GM12864 (cell line): Measurements from ENCODE around the gene VASN.

Experiments used
- DNase-seq: peaks from one replicate; pipeline ENCODE4 v3.0.0-alpha.2; 2011; ENCODE audit warnings: low read depth
- H3K4me3 ChIP-seq: 2 replicates; pipeline ENCODE4 v1.5.1; 2011; ENCODE audit warnings: mild to moderate bottlenecking, low read depth, low read length, control low read depth
- TF ChIP-seq, protein P1 (sequence below): IDR thresholded peaks from 2 replicates; pipeline ENCODE4 v1.5.1; 2011; ENCODE audit warnings: low read depth, mild to moderate bottlenecking, moderate library complexity, low read length, control low read depth, inconsistent platforms; ENCODE audit errors: missing control alignments

Gene VASN

DNA sequence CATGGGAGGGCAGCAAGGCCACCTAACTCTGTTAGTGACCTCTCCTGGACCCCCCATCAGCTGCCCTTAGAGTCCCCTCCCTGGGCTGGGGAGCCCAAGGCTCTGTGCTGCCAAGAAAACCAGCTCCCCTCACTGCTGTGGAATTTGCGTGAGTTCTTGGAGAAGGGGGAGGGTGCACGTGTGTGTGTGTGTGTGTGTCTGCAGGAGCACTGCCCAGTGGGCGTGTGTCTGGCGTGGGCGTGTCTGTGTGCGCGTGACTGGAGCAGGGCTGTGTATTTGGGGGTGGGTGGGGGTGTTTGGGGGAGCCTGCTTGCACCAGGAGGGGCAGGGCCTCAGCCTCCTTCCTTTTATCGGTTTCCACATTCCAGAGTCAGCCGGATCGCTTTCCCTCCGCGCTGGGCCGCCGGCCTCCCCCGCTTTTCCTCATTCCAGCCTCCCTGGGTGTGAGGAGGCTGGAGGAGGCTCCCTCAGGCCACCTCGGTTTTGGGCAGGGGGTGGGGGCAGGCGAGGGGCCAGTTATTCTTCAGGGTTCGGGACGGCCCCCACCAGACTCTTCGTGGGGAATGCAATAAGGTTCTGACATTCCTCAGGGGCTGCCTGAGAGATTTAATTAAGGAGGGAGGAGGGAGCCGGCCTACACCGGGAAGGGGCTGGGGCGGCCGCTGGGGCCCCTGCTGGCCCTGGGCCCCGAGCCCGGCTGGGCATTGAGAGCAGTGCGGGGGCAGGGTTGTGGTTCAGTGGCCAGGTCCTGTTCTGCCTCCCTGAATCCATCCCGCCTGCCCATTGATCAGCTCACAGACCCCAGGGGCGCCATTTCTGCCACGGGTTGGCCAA, 2.5 kb downstream of the VASN start:
- TF ChIP-seq, protein P1, sequence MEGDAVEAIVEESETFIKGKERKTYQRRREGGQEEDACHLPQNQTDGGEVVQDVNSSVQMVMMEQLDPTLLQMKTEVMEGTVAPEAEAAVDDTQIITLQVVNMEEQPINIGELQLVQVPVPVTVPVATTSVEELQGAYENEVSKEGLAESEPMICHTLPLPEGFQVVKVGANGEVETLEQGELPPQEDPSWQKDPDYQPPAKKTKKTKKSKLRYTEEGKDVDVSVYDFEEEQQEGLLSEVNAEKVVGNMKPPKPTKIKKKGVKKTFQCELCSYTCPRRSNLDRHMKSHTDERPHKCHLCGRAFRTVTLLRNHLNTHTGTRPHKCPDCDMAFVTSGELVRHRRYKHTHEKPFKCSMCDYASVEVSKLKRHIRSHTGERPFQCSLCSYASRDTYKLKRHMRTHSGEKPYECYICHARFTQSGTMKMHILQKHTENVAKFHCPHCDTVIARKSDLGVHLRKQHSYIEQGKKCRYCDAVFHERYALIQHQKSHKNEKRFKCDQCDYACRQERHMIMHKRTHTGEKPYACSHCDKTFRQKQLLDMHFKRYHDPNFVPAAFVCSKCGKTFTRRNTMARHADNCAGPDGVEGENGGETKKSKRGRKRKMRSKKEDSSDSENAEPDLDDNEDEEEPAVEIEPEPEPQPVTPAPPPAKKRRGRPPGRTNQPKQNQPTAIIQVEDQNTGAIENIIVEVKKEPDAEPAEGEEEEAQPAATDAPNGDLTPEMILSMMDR, result no peak
- no peak for DNase-seq
- no peak overlapping the region for H3K4me3 ChIP-seq

DNA sequence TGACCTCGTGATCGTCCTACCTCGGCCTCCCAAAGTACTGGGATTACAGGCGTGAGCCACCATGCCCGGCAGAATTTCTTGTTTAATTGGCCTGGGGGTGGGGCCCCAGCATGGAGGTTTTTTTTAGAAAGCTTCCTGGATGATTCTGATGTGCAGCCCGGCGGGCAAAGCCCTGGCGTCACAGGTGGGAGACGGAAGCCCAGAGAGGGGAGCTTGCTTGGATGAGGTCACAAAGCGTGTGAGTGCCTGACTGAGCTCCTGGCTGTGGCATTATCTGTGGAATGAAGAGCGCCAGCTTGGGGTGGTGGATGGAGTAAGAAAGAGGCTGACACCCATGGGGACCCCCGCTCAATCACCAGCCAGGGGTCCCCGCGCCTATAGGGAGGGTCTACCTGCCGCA, 4.1 kb downstream of the VASN start:
- DNase-seq, result no peak
- TF ChIP-seq, protein P1, result no peak
- no peak overlapping the region for H3K4me3 ChIP-seq

DNA sequence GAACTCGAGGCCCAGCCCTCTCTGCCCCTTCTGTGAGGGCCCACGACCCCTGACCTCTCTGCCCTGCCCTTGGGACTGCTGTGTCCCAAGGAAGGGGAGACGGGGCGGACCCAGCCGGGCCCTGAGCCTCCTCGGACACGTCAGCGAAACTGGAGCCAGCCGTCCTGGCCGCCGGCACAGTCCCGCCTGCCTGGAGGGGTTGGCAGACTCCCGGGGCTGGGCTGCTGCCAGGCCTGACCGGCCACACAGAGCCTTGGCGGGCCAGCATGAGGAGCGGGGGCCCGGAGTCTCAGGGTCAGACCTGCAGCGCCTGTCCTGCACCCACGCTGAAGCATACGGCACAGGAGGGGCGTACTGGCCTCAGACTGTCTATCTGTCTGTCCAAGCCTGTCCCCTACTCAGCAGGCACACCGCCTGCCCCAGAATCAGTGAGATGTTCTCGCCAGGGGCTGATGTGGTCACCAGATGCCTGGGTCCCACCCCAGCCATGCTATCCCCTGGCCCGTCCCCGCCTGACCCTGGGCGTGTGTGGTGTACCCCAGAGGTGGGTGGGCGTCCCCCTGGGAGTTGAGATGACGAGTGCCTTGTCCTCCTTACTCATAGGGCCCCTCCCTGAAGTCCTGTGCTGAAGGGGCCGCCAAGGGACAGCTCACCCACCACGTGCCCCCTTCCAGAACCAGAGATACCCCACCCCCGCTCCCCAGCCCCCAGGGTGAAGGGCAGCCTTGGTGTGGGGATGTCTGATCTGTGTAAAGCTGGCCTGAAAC, 4.7 kb downstream of the VASN start:
- H3K4me3 ChIP-seq, result no peak overlapping the region
- TF ChIP-seq, protein P1, result no peak
- no peak for DNase-seq

DNA sequence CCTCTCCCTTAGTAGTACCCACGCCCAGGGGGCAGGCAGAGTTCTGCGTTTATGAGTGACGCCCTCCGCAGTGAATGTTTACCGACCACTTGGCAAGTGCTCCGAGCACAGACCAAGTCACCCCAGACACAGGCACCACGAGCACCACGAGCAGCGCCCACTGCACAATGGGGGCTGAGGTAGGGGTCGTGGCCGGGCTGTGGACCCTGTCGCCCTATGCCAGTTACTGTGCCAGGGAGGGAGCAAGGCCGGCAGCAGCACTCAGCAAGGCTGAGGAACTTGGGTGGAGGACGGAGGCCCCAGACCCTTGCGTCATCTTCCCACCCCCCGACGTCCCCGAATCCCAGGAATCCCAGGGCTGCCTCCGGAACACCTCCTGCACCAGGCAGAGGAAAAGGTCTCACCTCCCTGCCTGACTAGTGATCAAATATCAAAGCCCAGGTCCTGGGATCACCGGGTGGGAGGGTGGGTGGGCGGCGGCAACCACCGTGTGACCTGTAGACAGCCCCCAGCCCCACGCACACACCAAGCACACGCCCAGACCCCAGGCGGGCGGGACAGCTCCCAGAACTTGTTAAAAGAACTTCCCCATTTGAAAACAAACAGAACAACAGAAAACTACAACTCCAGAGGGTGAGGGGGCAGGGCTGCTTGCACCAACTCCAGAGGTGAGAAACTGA, 5.4 kb downstream of the VASN start:
- H3K4me3 ChIP-seq, result no peak overlapping the region
- TF ChIP-seq, protein P1, result no peak
- DNase-seq, result no peak

DNA sequence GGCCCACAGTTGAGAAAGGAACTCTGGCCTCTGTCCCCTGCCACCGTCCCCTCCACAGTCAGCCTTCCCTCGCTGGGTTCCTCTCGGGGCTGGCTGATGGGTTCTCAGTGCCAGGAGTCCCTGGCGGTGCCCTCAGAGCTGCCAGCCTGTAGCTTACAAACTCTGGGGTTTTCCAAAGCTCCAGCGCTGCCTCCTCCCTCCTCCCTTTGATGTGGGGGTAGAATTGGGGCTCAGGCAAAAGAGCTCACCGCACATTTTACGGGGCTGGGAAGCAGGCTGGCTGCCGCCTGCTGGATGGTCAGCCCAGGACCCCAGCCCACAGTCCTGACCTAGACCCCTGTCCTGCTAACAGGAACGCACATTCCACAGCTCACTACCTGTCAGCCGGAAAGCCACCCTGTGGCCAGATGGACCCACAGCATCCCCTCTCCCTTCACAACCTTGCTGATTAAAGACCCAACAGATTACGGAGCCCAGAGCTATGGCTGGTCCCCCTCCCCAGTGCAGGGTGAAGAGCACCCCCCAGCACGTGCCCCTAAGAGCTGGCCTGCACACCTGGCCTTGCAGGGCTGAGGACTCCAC, 6.0 kb downstream of the VASN start:
- no peak for DNase-seq
- TF ChIP-seq, protein P1, result no peak
- H3K4me3 ChIP-seq, result no peak overlapping the region

DNA sequence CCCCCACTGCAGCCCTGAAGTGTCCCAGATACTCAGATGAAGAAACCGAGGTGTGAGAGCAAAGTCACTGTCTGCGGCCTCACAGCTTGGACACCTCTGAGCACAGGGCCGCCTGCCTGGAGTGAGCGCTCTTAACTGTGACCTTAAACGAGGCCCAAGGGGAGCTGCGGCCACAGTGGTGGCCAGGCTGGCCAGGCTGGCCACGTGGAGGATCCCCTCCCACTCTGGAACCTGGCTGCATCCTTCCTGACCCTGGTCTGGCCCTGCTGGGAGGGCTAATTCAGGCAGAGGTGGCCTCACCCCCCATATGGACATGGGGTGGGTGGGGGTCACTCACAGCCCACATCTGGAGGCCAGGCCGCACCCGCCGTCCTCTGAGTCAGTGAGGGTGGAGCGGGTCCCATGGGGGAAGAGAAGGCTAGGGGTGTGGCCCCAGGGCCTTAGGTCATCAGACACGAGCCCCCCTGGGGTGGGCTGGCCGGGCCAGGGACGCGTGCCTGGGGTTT, 6.6 kb downstream of the VASN start:
- H3K4me3 ChIP-seq, result no peak overlapping the region
- no peak for DNase-seq
- TF ChIP-seq, protein P1, result no peak
